PC-9 (cell line): Measurements from ENCODE around the gene PGK2. TPM values are rescaled to one million over a fixed set of nuclear protein-coding genes. Genes with fewer than 3 reads are reported as not detected.
"Not testable (repeated sequence)": the region's sequence is repeated elsewhere in the genome, so short reads cannot be mapped to it uniquely, and the experiment has no call there.

Experiments
- BruUV-seq: library from RNA; stranded (reverse); fragments of 400-500 nt; replicated peaks from 2 replicates; lab custom pipeline; 2021; lab: Mats Ljungman, UMichigan
- CTCF ChIA-PET: fragments of 300-600 bp; sonication (Branson Sonifier 250); formaldehyde crosslinking; loops from one replicate; lab custom pipeline; 2022; ENCODE audit warnings: antibody characterized with exemption; lab: Charles Lee
- POLR2A ChIA-PET: fragments of 300-600 bp; sonication (Branson Sonifier 250); formaldehyde crosslinking; loops from one replicate; lab custom pipeline; 2022; ENCODE audit warnings: antibody characterized with exemption; ENCODE audit not compliant: unreplicated experiment; lab: Charles Lee
- DNase-seq, 2 experiments: peaks; one replicate each; pipeline versions ENCODE4 v3.0.0 to v3.0.0-alpha.2; 2015 to 2022; ENCODE audit warnings: mixed read lengths in 1 of 2
- H2AFZ ChIP-seq: fragments of 200-600 bp; sonication (generic); 2 replicates; pipeline ENCODE4 v1.8.1; 2017; ENCODE audit warnings: antibody characterized with exemption
- H3F3A ChIP-seq: fragments of 200-600 bp; sonication (generic); 2 replicates; pipeline ENCODE4 v1.8.1; 2017; ENCODE audit warnings: antibody characterized with exemption, mild to moderate bottlenecking, low read depth; ENCODE audit not compliant: insufficient read depth
- H3K27ac ChIP-seq: fragments of 200-600 bp; sonication (generic); 2 replicates; pipeline ENCODE4 v1.6.1; 2016; ENCODE audit warnings: mixed run types
- H3K27me3 ChIP-seq: fragments of 200-600 bp; sonication (generic); 2 replicates; pipeline ENCODE4 v1.6.1; 2016; ENCODE audit warnings: low read depth, mixed run types; ENCODE audit not compliant: insufficient read depth
- H3K36me3 ChIP-seq: fragments of 200-600 bp; sonication (generic); 2 replicates; pipeline ENCODE4 v1.6.1; 2016; ENCODE audit warnings: low read depth, mixed run types
- H3K4me1 ChIP-seq: fragments of 200-600 bp; sonication (generic); replicated peaks from 2 replicates; pipeline ENCODE4 v1.6.1; 2016; ENCODE audit warnings: mixed run types; ENCODE audit not compliant: insufficient read depth
- H3K4me2 ChIP-seq: fragments of 200-600 bp; sonication (generic); 2 replicates; pipeline ENCODE4 v1.6.1; 2017; ENCODE audit warnings: mixed run types
- H3K4me3 ChIP-seq: fragments of 200-600 bp; sonication (generic); 2 replicates; pipeline ENCODE4 v1.6.1; 2016; ENCODE audit warnings: mixed run types
- H3K79me2 ChIP-seq: fragments of 200-600 bp; sonication (generic); 2 replicates; pipeline ENCODE4 v1.6.1; 2017; ENCODE audit warnings: low read depth, mixed run types
- H3K9me2 ChIP-seq: fragments of 200-600 bp; sonication (generic); 2 replicates; pipeline ENCODE4 v1.8.1; 2017; ENCODE audit warnings: mild to moderate bottlenecking; ENCODE audit not compliant: insufficient read depth
- H3K9me3 ChIP-seq: fragments of 200-600 bp; sonication (generic); 2 replicates; pipeline ENCODE4 v1.8.1; 2016; ENCODE audit warnings: low read depth; ENCODE audit not compliant: insufficient read depth
- H4K20me1 ChIP-seq: fragments of 200-600 bp; sonication (generic); 2 replicates; pipeline ENCODE4 v1.8.1; 2017; ENCODE audit not compliant: insufficient read depth
- CTCF ChIP-seq: fragments of 200-600 bp; sonication (generic); conservative IDR thresholded peaks from 2 replicates; pipeline ENCODE4 v1.6.1; 2017; ENCODE audit warnings: mixed run types, antibody characterized with exemption, mild to moderate bottlenecking, moderate library complexity
- EZH2 ChIP-seq: fragments of 200-600 bp; sonication (generic); IDR thresholded peaks from 2 replicates; pipeline ENCODE4 v1.8.0; 2017; ENCODE audit warnings: antibody characterized with exemption, low read depth
- intact Hi-C: fragments of 100-400 bp; cut with micrococcal nuclease; formaldehyde crosslinking; loops from one replicate; pipeline ENCODE4 v1.10.0; 2022; ENCODE audit not compliant: unreplicated experiment
- total RNA-seq: library from RNA; stranded (reverse); gene quantifications from 2 replicates; pipeline ENCODE4 v1.2.3, GENCODE V29; 2021

The PGK2 gene
- total RNA-seq, 1 experiment from 2014 or later = not detected

GRCh38 chr6:49799090-49799489 lies 12.0 kb upstream of the PGK2 start:
- no TSS peak for BruUV-seq
- TF ChIP-seq CTCF (no peak), EZH2 (no peak)
- H3K79me2 ChIP-seq = no peaks in the 10 kb centered on the region

GRCh38 chr6:49796842-49797455 lies 9.9 kb upstream of the PGK2 start:
- peak in 1 of 2 experiments; percentile 50 for DNase-seq
- H3F3A ChIP-seq, H3K4me1 ChIP-seq, intact Hi-C loops, POLR2A ChIA-PET, CTCF ChIA-PET, H3K36me3 ChIP-seq, H3K27me3 ChIP-seq, H4K20me1 ChIP-seq, BruUV-seq, H3K9me3 ChIP-seq, H3K79me2 ChIP-seq, H3K9me2 ChIP-seq, H3K27ac ChIP-seq: not testable (repeated sequence)
- H3K4me2 ChIP-seq = peak overlapping the region; percentile 77
- H3K4me3 ChIP-seq = peak overlapping the region; percentile 60
- H2AFZ ChIP-seq = peak overlapping the region; percentile 75

More at GRCh38 chr6:49799090-49799489, 12.0 kb upstream of the PGK2 start:
- ChIA-PET POLR2A (no interaction called here), CTCF (no interaction called here)
- Histone ChIP-seq H3K4me1 (no peaks in the 10 kb centered on the region), H3K4me2 (no peak overlapping the region), H3K27me3 (no peaks in the 10 kb centered on the region), H3K9me3 (no peaks in the 10 kb centered on the region), H3K27ac (no peak overlapping the region), H3F3A (no peaks in the 10 kb centered on the region), H4K20me1 (no peaks in the 10 kb centered on the region), H3K4me3 (no peak overlapping the region), H3K36me3 (no peaks in the 10 kb centered on the region), H3K9me2 (no peaks in the 10 kb centered on the region), H2AFZ (no peak overlapping the region)
- DNase-seq = no peak
- intact Hi-C loops = no loop called here

- no peaks in the 10 kb centered on the region for H3F3A ChIP-seq
- H3K9me3 ChIP-seq = no peaks in the 10 kb centered on the region
- H3K27ac ChIP-seq = no peak overlapping the region
- peaks cover 4% of the 10 kb centered on the region; the same call in 1 of the 2 replicates for H3K9me2 ChIP-seq
- no peak overlapping the region for H3K4me3 ChIP-seq
- BruUV-seq = no TSS peak
- no peaks in the 10 kb centered on the region for H3K27me3 ChIP-seq
- H3K4me1 ChIP-seq = no peaks in the 10 kb centered on the region
- ChIA-PET CTCF (no interaction called here), POLR2A (no interaction called here)
- H3K79me2 ChIP-seq = no peaks in the 10 kb centered on the region
- H4K20me1 ChIP-seq = no peaks in the 10 kb centered on the region
- no peak for TF ChIP-seq EZH2
- TF ChIP-seq CTCF = no peak
- H3K36me3 ChIP-seq = no peaks in the 10 kb centered on the region
- intact Hi-C loops = no loop called here
- no peak overlapping the region for H2AFZ ChIP-seq
- no peak for DNase-seq
- H3K4me2 ChIP-seq = no peak overlapping the region
Measured at GRCh38 chr6:49790341-49790740, 3.3 kb upstream of the PGK2 start.

- H2AFZ ChIP-seq = no peak overlapping the region
- no peak for DNase-seq
- H3K4me3 ChIP-seq = no peak overlapping the region
- H3K4me2 ChIP-seq = no peak overlapping the region
- H4K20me1 ChIP-seq = no peaks in the 10 kb centered on the region
- intact Hi-C loops = no loop called here
- no peaks in the 10 kb centered on the region for H3K9me3 ChIP-seq
- no peaks in the 10 kb centered on the region for H3K27me3 ChIP-seq
- no peaks in the 10 kb centered on the region for H3K4me1 ChIP-seq
- no peaks in the 10 kb centered on the region for H3K36me3 ChIP-seq
- H3K9me2 ChIP-seq = peaks cover 4% of the 10 kb centered on the region; the same call in 1 of the 2 replicates
- POLR2A ChIA-PET = no interaction called here
- H3K27ac ChIP-seq = no peak overlapping the region
- CTCF ChIA-PET = no interaction called here
- no peaks in the 10 kb centered on the region for H3F3A ChIP-seq
- no TSS peak for BruUV-seq
- TF ChIP-seq EZH2 (no peak), CTCF (no peak)
- no peaks in the 10 kb centered on the region for H3K79me2 ChIP-seq
Measured at GRCh38 chr6:49784272-49784671, 2.8 kb downstream of the PGK2 start.
